Tibial nerve (tissue), 3 donors: ENCODE results near the gene NGF.
"Not testable (repeated sequence)": the region's sequence is repeated elsewhere in the genome, so short reads cannot be mapped to it uniquely, and the experiment has no call there.

Experiments
- CTCF ChIP-seq, 5 experiments: fragments of 200-600 bp in 3 of 5; fragments of 450-650 bp in 2 of 5; sonication (generic) in 3 of 5; IDR thresholded peaks; one replicate each; pipeline ENCODE4 v1.5.1; 2016 to 2019; ENCODE audit warnings: antibody characterized with exemption in 5 of 5, mild to moderate bottlenecking in 3 of 5, moderate library complexity in 2 of 5
- POLR2A ChIP-seq, 2 donors: fragments of 450-650 bp; IDR thresholded peaks; one replicate each; pipeline ENCODE4 v1.6.1; 2017; ENCODE audit warnings: antibody characterized with exemption in 2 of 2, mild to moderate bottlenecking in 2 of 2, moderate library complexity in 2 of 2

DNA sequence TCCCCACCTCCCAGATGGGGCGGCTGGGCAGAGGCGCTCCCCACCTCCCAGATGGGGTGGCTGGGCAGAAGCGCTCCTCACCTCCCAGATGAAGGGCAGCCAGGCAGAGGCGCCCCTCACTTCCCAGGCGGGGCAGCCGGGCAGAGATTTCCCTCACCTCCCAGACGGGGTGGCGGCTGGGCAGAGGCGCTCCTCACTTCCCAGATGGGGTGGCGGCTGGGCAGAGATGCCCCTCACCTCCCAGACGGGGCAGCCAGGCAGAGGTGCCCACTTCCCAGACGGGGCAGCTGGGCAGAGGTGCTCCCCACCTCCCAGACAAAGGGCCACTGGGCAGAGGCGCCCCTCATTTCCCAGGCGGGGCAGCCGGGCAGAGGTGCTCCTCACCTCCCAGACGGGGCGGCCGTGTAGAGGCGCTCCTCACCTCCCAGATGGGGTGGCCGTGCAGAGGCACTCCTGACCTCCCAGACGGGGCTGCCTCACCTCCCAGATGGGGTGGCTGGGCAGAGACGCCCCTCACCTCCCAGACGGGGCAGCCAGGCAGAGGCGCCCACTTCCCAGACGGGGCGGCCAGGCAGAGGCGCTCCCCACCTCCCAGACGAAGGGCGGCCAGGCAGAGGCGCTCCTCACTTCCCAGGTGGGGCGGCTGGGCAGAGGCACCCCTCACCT is 21.9 kb upstream of the NGF start:
- not testable (repeated sequence) for TF ChIP-seq CTCF, POLR2A (IDR thresholded peaks at IDR 0.05)
